GM12878 (cell line): ENCODE measurements around the gene PRDM15. TPM values are rescaled to one million over a fixed set of nuclear protein-coding genes. Genes with fewer than 3 reads are reported as not detected.

Source experiments
- ATAC-seq: fragments of 200-7000 bp; cut with Tn5 transposase; 3 replicates; pipeline ENCODE4 v1.9.1; 2020; ENCODE audit warnings: mild to moderate bottlenecking, moderate library complexity
- BruUV-seq: library from RNA; stranded (reverse); fragments of 400-500 nt; replicated peaks from 2 replicates; lab custom pipeline; 2021; lab: Mats Ljungman, UMichigan
- CTCF ChIA-PET: fragments of 300-600 bp; sonication (Branson Sonifier 250); formaldehyde crosslinking; extraction: SDS; loops from one replicate; lab custom pipeline; 2021; ENCODE audit warnings: inconsistent platforms; lab: Yijun Ruan, JAX
- POLR2A ChIA-PET: fragments of 350-600 bp; formaldehyde crosslinking; extraction: SDS; loops from one replicate; lab custom pipeline; 2021; ENCODE audit warnings: inconsistent platforms; lab: Charles Lee
- RAD21 ChIA-PET: fragments of 300-600 bp; sonication (Branson Sonifier 250); formaldehyde crosslinking; loops from one replicate; lab custom pipeline; 2023; ENCODE audit warnings: antibody characterized with exemption; ENCODE audit not compliant: unreplicated experiment; lab: Charles Lee
- SMC1A ChIA-PET: fragments of 300-600 bp; sonication (Branson Sonifier 250); formaldehyde crosslinking; loops from one replicate; lab custom pipeline; 2023; ENCODE audit not compliant: unreplicated experiment, uncharacterized antibody; lab: Charles Lee
- DNase-seq: peaks from one replicate; pipeline ENCODE4 v3.0.0-alpha.2; 2011; ENCODE audit warnings: low read depth, low spot score
- FAIRE-seq: peaks from 3 replicates; lab custom pipeline; 2011; peaks lifted over from hg19 to GRCh38; lab: Jason Lieb, UNC
- H2AFZ ChIP-seq: 2 replicates; pipeline ENCODE4 v1.6.0; 2011; ENCODE audit warnings: low read depth, low read length, control low read depth; ENCODE audit not compliant: control insufficient read depth
- H3K27ac ChIP-seq: 2 replicates; pipeline ENCODE4 v1.5.1; 2011; ENCODE audit warnings: control low read depth; ENCODE audit not compliant: control insufficient read depth, insufficient read depth
- H3K27me3 ChIP-seq, 2 experiments: replicated peaks in 1 of 2; 2 replicates each; pipeline versions ENCODE4 v1.6.0 to v1.6.1; 2011; ENCODE audit warnings: low read length in 1 of 2; ENCODE audit not compliant: control insufficient read depth in 2 of 2, insufficient read depth in 2 of 2
- H3K36me3 ChIP-seq, 2 experiments: 2 replicates each; pipeline ENCODE4 v1.5.1; 2011; ENCODE audit warnings: low read length in 1 of 2; ENCODE audit not compliant: control insufficient read depth in 2 of 2, insufficient read depth in 2 of 2
- H3K4me1 ChIP-seq: 2 replicates; pipeline ENCODE4 v1.6.1; 2011; ENCODE audit warnings: mild to moderate bottlenecking, low read length, moderate library complexity, mixed read lengths; ENCODE audit not compliant: control insufficient read depth, insufficient read depth
- H3K4me2 ChIP-seq: 2 replicates; pipeline ENCODE4 v1.6.0; 2011; ENCODE audit warnings: control low read depth; ENCODE audit not compliant: control insufficient read depth, insufficient read depth
- H3K4me3 ChIP-seq: fragments of 200-600 bp; sonication (generic); 2 replicates; pipeline ENCODE4 v1.5.1; 2016
- H3K79me2 ChIP-seq: 2 replicates; pipeline ENCODE4 v1.6.0; 2011; ENCODE audit warnings: low read length; ENCODE audit not compliant: control insufficient read depth, insufficient read depth
- H3K9ac ChIP-seq: 2 replicates; pipeline ENCODE4 v1.8.0; 2011; ENCODE audit warnings: low read length, control low read depth, mixed read lengths; ENCODE audit not compliant: control insufficient read depth, insufficient read depth
- H3K9me3 ChIP-seq: replicated peaks from 3 replicates; pipeline ENCODE4 v1.5.1; 2011; ENCODE audit warnings: mild to moderate bottlenecking, low read length; ENCODE audit not compliant: control insufficient read depth, insufficient read depth
- H4K20me1 ChIP-seq: 2 replicates; pipeline ENCODE4 v1.6.0; 2011; ENCODE audit not compliant: control insufficient read depth, insufficient read depth
- RAD21 ChIP-seq: IDR thresholded peaks from 2 replicates; pipeline ENCODE4 v1.6.1; 2011; ENCODE audit warnings: mild to moderate bottlenecking, low read depth, low read length, moderate library complexity; ENCODE audit not compliant: insufficient read depth
- USF2 ChIP-seq: IDR thresholded peaks from 2 replicates; pipeline ENCODE4 v1.6.1; 2011; ENCODE audit warnings: low read depth, low read length, improper control_type of control experiment, borderline replicate concordance
- WGBS: methylation state at CpG from one replicate; pipeline ENCODE4 v1.1.6; 2016; ENCODE audit warnings: low lambda C conversion rate; ENCODE audit not compliant: insufficient replicate concordance, insufficient coverage; ENCODE audit errors: missing lambda C conversion rate; 5-methylcytosine and 5-hydroxymethylcytosine counted together
- in situ Hi-C: fragments of 300-500 bp; cut with MboI; formaldehyde crosslinking; loops from 9 replicates; pipeline ENCODE4 v1.14.3; 2018; ENCODE audit warnings: mixed read lengths
- intact Hi-C: fragments of 100-400 bp; cut with micrococcal nuclease; formaldehyde crosslinking; loops from one replicate; pipeline ENCODE4 v1.14.2; 2022; ENCODE audit not compliant: unreplicated experiment
- polyA plus RNA-seq, 11 experiments: library from polyadenylated mRNA; depleted of rRNA in 4 of 11; unstranded in 6 of 11; stranded (reverse) in 5 of 11; fragments of >200 nt; fragmentation: Nextera tagmentation in 4 of 11; fragmentation: Illumina TruSeq in 1 of 11; extraction: Ambion mirVana in 4 of 11; extraction: Trizol in 1 of 11; gene quantifications; 1 replicate in 1 of 11; 2 replicates in 10 of 11; pipeline versions ENCODE4 v1.2.1 to v1.2.3, GENCODE V29; 2011 to 2016; ENCODE audit warnings: inconsistent platforms in 2 of 11, missing spikeins in 2 of 11, low read depth in 1 of 11
- total RNA-seq, 4 experiments: library from RNA; depleted of rRNA in 3 of 4; stranded (reverse); fragments of >200 nt in 3 of 4; fragmentation: Illumina TruSeq in 1 of 4; extraction: Trizol in 1 of 4; gene quantifications; 2 replicates each; pipeline versions ENCODE4 v1.2.1 to v1.2.3, GENCODE V29; 2013 to 2021

Gene PRDM15
- total and polyA plus RNA-seq, 10 of the 15 experiments (the other 5 are each of a cell fraction or from before 2014, with no cell fraction given) = 2.2 to 16.0 (median 8.6) TPM

GRCh38 chr21:41780337-41781049, 98.7 kb downstream of the PRDM15 start:
- CTCF ChIA-PET = no interaction called here
- POLR2A ChIA-PET = interaction anchor here (0.6 kb wide), 2 partner anchors 334 to 511 kb away, joined by 3 to 4 read pairs; no protein-coding TSS in a partner anchor

GRCh38 chr21:41779659-41780058, 99.5 kb downstream of the PRDM15 start:
- FAIRE-seq (no peak), ATAC-seq (no peak), DNase-seq (no peak)
- H3K27ac ChIP-seq = no peak overlapping the region
- in situ Hi-C loops = no loop called here
- POLR2A ChIA-PET = no interaction called here
- no peak for TF ChIP-seq RAD21
- CTCF ChIA-PET = interaction anchor here (0.9 kb wide), 1 partner anchor 167 kb away, joined by 4 read pairs; no protein-coding TSS in a partner anchor
- H4K20me1 ChIP-seq = no peaks in the 10 kb centered on the region
- intact Hi-C loops = no loop called here
- RAD21 ChIA-PET = no interaction called here
- peaks cover 0 to 3% of the 10 kb centered on the region in 2 experiments; a peak in 3 of 4 replicates for H3K27me3 ChIP-seq
- no peak overlapping the region for H2AFZ ChIP-seq
- no peaks in the 10 kb centered on the region for H3K9me3 ChIP-seq
- no peak overlapping the region for H3K9ac ChIP-seq
- no peaks in the 10 kb centered on the region for H3K4me1 ChIP-seq
- no TSS peak for BruUV-seq
- 53% methylated on average over 5 of the region's 5 CpGs for WGBS
- H3K4me2 ChIP-seq = no peak overlapping the region
- no peak overlapping the region for H3K4me3 ChIP-seq
- SMC1A ChIA-PET = no interaction called here
- H3K79me2 ChIP-seq = no peaks in the 10 kb centered on the region
- H3K36me3 ChIP-seq = no peaks in the 10 kb centered on the region

More at GRCh38 chr21:41780337-41781049, 98.7 kb downstream of the PRDM15 start:
- in situ Hi-C loops = no loop called here
- no peak for FAIRE-seq
- no peak overlapping the region for H2AFZ ChIP-seq
- ATAC-seq = no peak
- no peaks in the 10 kb centered on the region for H3K79me2 ChIP-seq
- intact Hi-C loops = no loop called here
- H3K27me3 ChIP-seq = peaks cover 0 to 3% of the 10 kb centered on the region in 2 experiments; a peak in 2 of 4 replicates
- 0% methylated on average over 1 of the region's 1 CpG for WGBS
- no peaks in the 10 kb centered on the region for H3K9me3 ChIP-seq
- no peaks in the 10 kb centered on the region for H4K20me1 ChIP-seq
- H3K4me2 ChIP-seq = no peak overlapping the region
- no peaks in the 10 kb centered on the region for H3K4me1 ChIP-seq
- no peak overlapping the region for H3K4me3 ChIP-seq
- no peak for DNase-seq
- H3K9ac ChIP-seq = no peak overlapping the region
- no peak for TF ChIP-seq USF2
- H3K36me3 ChIP-seq = no peaks in the 10 kb centered on the region
- no peak overlapping the region for H3K27ac ChIP-seq
- RAD21 ChIA-PET = no interaction called here
- no TSS peak for BruUV-seq
- SMC1A ChIA-PET = interaction anchor here (1.1 kb wide), 1 partner anchor 41 kb away, joined by 3 read pairs; no protein-coding TSS in a partner anchor
